SK-N-SH (cell line): ENCODE results near the gene GPR61. TPM values are rescaled to one million over a fixed set of nuclear protein-coding genes. Genes with fewer than 3 reads are reported as not detected.

ENCODE experiments used
- CTCF ChIA-PET: fragments of 300-600, 350-600 bp; formaldehyde crosslinking; extraction: SDS; loops from one replicate; lab custom pipeline; 2021; lab: Yijun Ruan, JAX
- POLR2A ChIA-PET: fragments of 350-600 bp; sonication (Branson Sonifier 250); formaldehyde crosslinking; extraction: SDS; loops from one replicate; lab custom pipeline; 2020; ENCODE audit warnings: antibody characterized with exemption, inconsistent platforms; lab: Yijun Ruan, JAX
- DNase-seq: peaks from one replicate; pipeline ENCODE4 v3.0.0; 2012
- H2AFZ ChIP-seq: fragments of 200-600 bp; sonication (generic); 2 replicates; pipeline ENCODE4 v1.8.1; 2016; ENCODE audit warnings: antibody characterized with exemption, mild to moderate bottlenecking, low read depth
- H3F3A ChIP-seq: fragments of 200-600 bp; sonication (generic); replicated peaks from 2 replicates; pipeline ENCODE3; 2016; ENCODE audit warnings: antibody characterized with exemption, mild to moderate bottlenecking; ENCODE audit not compliant: insufficient read depth
- H3K27ac ChIP-seq, 2 experiments: fragments of 200-500 bp in 1 of 2; fragments of 200-600 bp in 1 of 2; sonication (Bioruptor generic) in 1 of 2; sonication (generic), shearing (Covaris generic) in 1 of 2; 2 replicates each; pipeline versions ENCODE4 v1.5.1 to v1.6.1; 2014 to 2016; ENCODE audit warnings: low read depth in 2 of 2, inconsistent platforms in 1 of 2, low read length in 1 of 2, mild to moderate bottlenecking in 1 of 2, mixed read lengths in 1 of 2
- H3K27me3 ChIP-seq: fragments of 200-600 bp; sonication (generic), shearing (Covaris generic); 2 replicates; pipeline ENCODE4 v1.6.1; 2016; ENCODE audit warnings: mixed run types; ENCODE audit not compliant: insufficient read depth
- H3K36me3 ChIP-seq, 2 experiments: fragments of 200-500 bp in 1 of 2; fragments of 200-600 bp in 1 of 2; sonication (Bioruptor generic) in 1 of 2; sonication (generic) in 1 of 2; replicated peaks in 1 of 2; 2 replicates each; pipeline versions ENCODE3 to v1.5.1; 2014 to 2016; ENCODE audit warnings: low read length in 1 of 2, mild to moderate bottlenecking in 1 of 2; ENCODE audit not compliant: insufficient read depth in 2 of 2, control insufficient read depth in 1 of 2
- H3K4me1 ChIP-seq, 2 experiments: fragments of 200-500 bp in 1 of 2; fragments of 200-600 bp in 1 of 2; sonication (Bioruptor generic) in 1 of 2; sonication (generic), shearing (Covaris generic) in 1 of 2; 2 replicates each; pipeline versions ENCODE4 v1.5.1 to v1.6.1; 2014 to 2016; ENCODE audit warnings: low read depth in 1 of 2, low read length in 1 of 2, mixed run types in 1 of 2; ENCODE audit not compliant: insufficient read depth in 2 of 2, control insufficient read depth in 1 of 2
- H3K4me2 ChIP-seq: fragments of 200-600 bp; sonication (generic), shearing (Covaris generic); 2 replicates; pipeline ENCODE4 v1.6.1; 2017; ENCODE audit warnings: mixed run types
- H3K4me3 ChIP-seq, 2 experiments: fragments of 200-500 bp in 1 of 2; fragments of 200-600 bp in 1 of 2; sonication (Bioruptor generic) in 1 of 2; sonication (generic), shearing (Covaris generic) in 1 of 2; 2 replicates each; pipeline versions ENCODE4 v1.5.1 to v1.8.1; 2014 to 2016; ENCODE audit warnings: low read depth in 2 of 2, inconsistent platforms in 1 of 2, low read length in 1 of 2, mild to moderate bottlenecking in 1 of 2, mixed read lengths in 1 of 2, moderate library complexity in 1 of 2
- H3K79me2 ChIP-seq: fragments of 200-600 bp; sonication (generic); 2 replicates; pipeline ENCODE4 v1.8.1; 2017; ENCODE audit warnings: mild to moderate bottlenecking; ENCODE audit not compliant: insufficient read depth
- H3K9ac ChIP-seq: fragments of 200-600 bp; sonication (generic); 2 replicates; pipeline ENCODE4 v1.6.1; 2017; ENCODE audit warnings: mixed run types
- H3K9me2 ChIP-seq: fragments of 200-600 bp; sonication (generic); 2 replicates; pipeline ENCODE4 v1.6.1; 2017; ENCODE audit warnings: mixed run types
- H3K9me3 ChIP-seq: fragments of 200-600 bp; sonication (generic); 2 replicates; pipeline ENCODE4 v1.6.1; 2017; ENCODE audit warnings: mixed run types, mild to moderate bottlenecking, moderate library complexity
- H4K20me1 ChIP-seq: fragments of 200-600 bp; sonication (generic); 2 replicates; pipeline ENCODE4 v1.6.1; 2017; ENCODE audit warnings: mild to moderate bottlenecking, mixed run types; ENCODE audit not compliant: insufficient read depth
- ELF1 ChIP-seq: IDR thresholded peaks from 2 replicates; pipeline ENCODE4 v1.4.0; 2012
- GATA2 ChIP-seq: sonication (generic); formaldehyde crosslinking; IDR thresholded peaks from 2 replicates; pipeline ENCODE4 v1.5.0; 2020; ENCODE audit warnings: mild to moderate bottlenecking, missing genetic modification reagents
- JUND ChIP-seq: IDR thresholded peaks from 2 replicates; pipeline ENCODE4 v1.4.0; 2012
- MAX ChIP-seq: IDR thresholded peaks from 2 replicates; pipeline ENCODE4 v1.4.0; 2012; ENCODE audit warnings: low read depth
- MEF2A ChIP-seq: IDR thresholded peaks from 2 replicates; pipeline ENCODE4 v1.4.0; 2012; ENCODE audit warnings: low read depth, borderline replicate concordance
- MXI1 ChIP-seq: IDR thresholded peaks from 2 replicates; pipeline ENCODE4 v1.6.1; 2012; ENCODE audit warnings: mild to moderate bottlenecking, low read depth, low read length, improper control_type of control experiment
- NRF1 ChIP-seq: IDR thresholded peaks from 2 replicates; pipeline ENCODE4 v1.6.1; 2012; ENCODE audit warnings: low read depth, mild to moderate bottlenecking, low read length
- POLR2AphosphoS5 ChIP-seq: IDR thresholded peaks from 2 replicates; pipeline ENCODE4 v1.6.1; 2012; ENCODE audit warnings: low read depth, low read length
- TCF12 ChIP-seq: IDR thresholded peaks from 2 replicates; pipeline ENCODE4 v1.4.0; 2012
- USF1 ChIP-seq: IDR thresholded peaks from 2 replicates; pipeline ENCODE4 v1.4.0; 2012; ENCODE audit warnings: low read depth, borderline replicate concordance
- ZBTB33 ChIP-seq: IDR thresholded peaks from 2 replicates; pipeline ENCODE4 v1.4.0; 2012; ENCODE audit warnings: low read depth, borderline replicate concordance
- WGBS: methylation state at CpG from one replicate; pipeline ENCODE4 v1.1.6; 2017; ENCODE audit warnings: low lambda C conversion rate; 5-methylcytosine and 5-hydroxymethylcytosine counted together
- polyA plus RNA-seq, 3 experiments: library from polyadenylated mRNA; depleted of rRNA; stranded (reverse); fragments of >200 nt; gene quantifications; 2 replicates each; pipeline ENCODE4 v1.2.3, GENCODE V29; 2012
- TF ChIP-seq, protein P1 (sequence below): IDR thresholded peaks from 2 replicates; pipeline ENCODE4; 2012

Gene GPR61
- polyA plus RNA-seq, 1 of the 3 experiments (the other 2 are of a cell fraction): not detected

DNA sequence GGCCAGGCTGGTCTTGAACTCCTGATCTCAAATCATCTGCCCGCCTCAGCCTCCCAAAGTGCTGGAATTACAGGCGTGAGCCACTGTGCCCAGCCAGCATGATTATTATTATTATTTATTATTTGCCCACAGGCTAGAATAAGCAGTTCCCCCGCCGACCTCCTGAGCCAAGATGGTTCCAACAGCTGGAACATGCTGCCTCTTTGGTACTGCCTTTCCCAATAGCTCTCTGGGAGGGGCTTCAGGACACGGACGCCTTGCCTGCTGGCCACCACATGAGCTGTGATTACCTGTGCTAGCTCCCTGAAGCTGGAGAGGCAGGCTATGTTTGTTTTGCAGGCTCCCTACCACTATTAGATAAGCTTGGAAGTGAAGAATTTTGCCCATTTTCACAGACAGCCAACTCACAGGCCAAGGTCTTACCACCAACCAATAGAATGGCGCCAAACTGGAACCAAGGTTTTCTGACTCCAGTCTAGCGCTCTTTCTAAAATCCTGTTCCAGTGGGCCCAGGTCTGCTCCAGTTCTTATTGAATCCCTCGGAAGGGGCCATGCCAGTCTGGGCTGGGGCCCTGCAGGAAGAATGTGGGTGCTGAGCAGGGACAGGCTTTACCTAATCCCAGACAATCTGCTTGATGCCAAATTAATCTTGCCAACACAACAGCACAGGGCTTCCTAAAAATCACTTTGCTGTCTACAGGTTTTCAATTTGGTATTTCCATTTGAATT lies 2.1 kb upstream of the GPR61 start:
- H3K9ac ChIP-seq: no peak overlapping the region
- H3K4me3 ChIP-seq: no peak overlapping the region
- TF ChIP-seq JUND (no peak), POLR2AphosphoS5 (no peak), TCF12 (no peak), ELF1 (no peak)
- no peak overlapping the region for H3K4me2 ChIP-seq
- WGBS: 86% methylated on average over 9 of the region's 9 CpGs
- no peak overlapping the region for H2AFZ ChIP-seq
- H3K79me2 ChIP-seq: no peaks in the 10 kb centered on the region
- no peaks in the 10 kb centered on the region for H3K27me3 ChIP-seq
- no peaks in the 10 kb centered on the region for H3K36me3 ChIP-seq
- H3K27ac ChIP-seq: no peak overlapping the region
- peaks cover 0 to 28% of the 10 kb centered on the region in 2 experiments; a peak in 1 of 4 replicates for H3K4me1 ChIP-seq
- ChIA-PET CTCF (interaction anchor here (1.0 to 26.3 kb wide), 6 partner anchors 9 to 237 kb away, joined by 3 to 1710 read pairs (median 7); partner anchors contain the start of genes AMIGO1, ATXN7L2 and CYB561D1), POLR2A (no interaction called here)
- H3F3A ChIP-seq: no peaks in the 10 kb centered on the region
- H3K9me2 ChIP-seq: no peaks in the 10 kb centered on the region
- no peaks in the 10 kb centered on the region for H4K20me1 ChIP-seq
- H3K9me3 ChIP-seq: no peaks in the 10 kb centered on the region
- no peak for DNase-seq

- H3K4me1 ChIP-seq: peaks cover 0 to 25% of the 10 kb centered on the region in 2 experiments; a peak in 1 of 4 replicates
- CTCF ChIA-PET: interaction anchor here (1.4 to 26.3 kb wide), 6 partner anchors 7 to 238 kb away, joined by 4 to 1710 read pairs (median 8); partner anchors contain the start of genes AMIGO1, ATXN7L2 and CYB561D1
- no peaks in the 10 kb centered on the region for H3F3A ChIP-seq
- no peaks in the 10 kb centered on the region for H3K36me3 ChIP-seq
- TF ChIP-seq USF1 (no peak), GATA2 (CRISPR knock-in tag) (no peak), MAX (no peak), NRF1 (no peak), MXI1 (no peak), TCF12 (no peak), ELF1 (no peak), ZBTB33 (no peak), MEF2A (no peak)
- TF ChIP-seq, protein P1, sequence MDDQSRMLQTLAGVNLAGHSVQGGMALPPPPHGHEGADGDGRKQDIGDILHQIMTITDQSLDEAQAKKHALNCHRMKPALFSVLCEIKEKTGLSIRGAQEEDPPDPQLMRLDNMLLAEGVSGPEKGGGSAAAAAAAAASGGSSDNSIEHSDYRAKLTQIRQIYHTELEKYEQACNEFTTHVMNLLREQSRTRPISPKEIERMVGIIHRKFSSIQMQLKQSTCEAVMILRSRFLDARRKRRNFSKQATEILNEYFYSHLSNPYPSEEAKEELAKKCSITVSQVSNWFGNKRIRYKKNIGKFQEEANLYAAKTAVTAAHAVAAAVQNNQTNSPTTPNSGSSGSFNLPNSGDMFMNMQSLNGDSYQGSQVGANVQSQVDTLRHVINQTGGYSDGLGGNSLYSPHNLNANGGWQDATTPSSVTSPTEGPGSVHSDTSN: no peak
- H3K9me2 ChIP-seq: no peaks in the 10 kb centered on the region
- 78% methylated on average over 9 of the region's 9 CpGs for WGBS
- no peaks in the 10 kb centered on the region for H3K9me3 ChIP-seq
- no peak overlapping the region for H3K9ac ChIP-seq
- H2AFZ ChIP-seq: no peak overlapping the region
- POLR2A ChIA-PET: no interaction called here
- H3K79me2 ChIP-seq: no peaks in the 10 kb centered on the region
- no peaks in the 10 kb centered on the region for H3K27me3 ChIP-seq
- no peak overlapping the region for H3K27ac ChIP-seq
- no peak overlapping the region for H3K4me2 ChIP-seq
- no peaks in the 10 kb centered on the region for H4K20me1 ChIP-seq
- H3K4me3 ChIP-seq: no peak overlapping the region
- no peak for DNase-seq
Measured at GRCh38 chr1:109538827-109539555, 681 bp upstream of the GPR61 start.
